Measurements from ENCODE around the gene TMEM202. TPM values are rescaled to one million over a fixed set of nuclear protein-coding genes. Genes with fewer than 3 reads are reported as not detected.

The TMEM202 gene
- total RNA-seq, 1 experiment from 2014 or later, result not detected

DNA sequence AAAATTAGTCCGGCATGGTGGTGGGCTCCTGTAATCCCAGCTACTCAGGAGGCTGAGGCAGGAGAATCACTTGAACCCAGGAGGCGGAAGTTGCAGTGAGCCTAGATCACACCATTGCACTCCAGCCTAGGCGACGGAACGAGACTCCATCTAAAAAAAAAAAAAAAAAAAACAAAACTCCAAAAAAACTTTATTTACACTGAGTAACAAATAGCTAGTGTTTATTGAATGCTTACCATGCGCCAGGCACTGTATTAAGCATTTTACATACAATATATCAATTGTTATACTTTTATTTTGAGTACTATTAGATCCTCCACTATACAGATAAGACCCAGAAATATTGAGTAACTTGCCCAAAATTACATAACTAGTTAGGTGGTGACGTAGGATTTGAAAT is 58.6 kb downstream of the TMEM202 start:
- Histone ChIP-seq H3K9me2 (ENCODE audit: insufficient read depth) (no peaks in the 10 kb centered on the region), H3K4me1 (replicated peaks; ENCODE audit: insufficient read depth) (no peaks in the 10 kb centered on the region), H3K4me3 (no peak overlapping the region), H3K79me2 (ENCODE audit: low read depth) (no peaks in the 10 kb centered on the region), H3K27ac (no peak overlapping the region), H3K36me3 (ENCODE audit: low read depth) (no peaks in the 10 kb centered on the region), H2AFZ (no peak overlapping the region), H3K9me3 (ENCODE audit: insufficient read depth, low read depth) (no peaks in the 10 kb centered on the region), H3F3A (ENCODE audit: insufficient read depth, low read depth) (no peaks in the 10 kb centered on the region), H3K27me3 (ENCODE audit: insufficient read depth, low read depth) (no peaks in the 10 kb centered on the region), H3K4me2 (no peak overlapping the region), H4K20me1 (ENCODE audit: insufficient read depth) (no peaks in the 10 kb centered on the region)
- intact Hi-C loops (cut with micrococcal nuclease; ENCODE audit: unreplicated experiment), result no loop called here
- POLR2A ChIA-PET (ENCODE audit: unreplicated experiment), result no interaction called here
- CTCF ChIA-PET, result interaction anchor here (0.7 kb wide), 1 partner anchor 249 kb away, joined by 3 read pairs; no protein-coding TSS in a partner anchor
- DNase-seq, result no peak
- no TSS peak for BruUV-seq (replicated peaks)
- no peak for TF ChIP-seq EZH2 (IDR thresholded peaks at IDR 0.05; ENCODE audit: low read depth)
- no peak for TF ChIP-seq CTCF (conservative IDR thresholded peaks at IDR 0.05)

Other genes with a start within 250 kb of the TMEM202 start
- 48.5 and 60.2 TPM in 2 replicates for gene GRAMD2A, start 200.5 kb upstream of the TMEM202 start, total RNA-seq (2021)
- gene PKM, start 167.1 kb upstream of the TMEM202 start, total RNA-seq (2021), result 1,294 and 1,809 TPM in 2 replicates
- 51.3 and 65.9 TPM in 2 replicates for gene PARP6, start 125.8 kb upstream of the TMEM202 start, total RNA-seq (2021)
- not detected in 2 replicates for gene CELF6, start 78.1 kb upstream of the TMEM202 start, total RNA-seq (2021)
- 129 and 150 TPM in 2 replicates for gene HEXA, start 22.3 kb upstream of the TMEM202 start, total RNA-seq (2021)
- gene ARIH1, start 76.0 kb downstream of the TMEM202 start, total RNA-seq (2021), result 144 and 190 TPM in 2 replicates